ENCODE data around the gene FGF10. TPM values are rescaled to one million over a fixed set of nuclear protein-coding genes. Genes with fewer than 3 reads are reported as not detected.

Gene FGF10
- total RNA-seq, 1 donor from 2014 or later: 2.7 TPM

- DNase-seq: no peak
- H3K27ac ChIP-seq: no peak overlapping the region
- intact Hi-C loops (cut with DNase I): no loop called here
- no peak for TF ChIP-seq CTCF (IDR thresholded peaks at IDR 0.05)
- no peaks in the 10 kb centered on the region for H3K27me3 ChIP-seq
- no peak for ATAC-seq
- peaks cover 7% of the 10 kb centered on the region for H3K4me1 ChIP-seq
- H3K4me3 ChIP-seq: no peak overlapping the region
- no peaks in the 10 kb centered on the region for H3K9me3 ChIP-seq
- H3K36me3 ChIP-seq: no peaks in the 10 kb centered on the region
Measured at GRCh38 chr5:44356231-44356630, 33.0 kb downstream of the FGF10 start.

GRCh38 chr5:44345871-44346270 lies 43.3 kb downstream of the FGF10 start:
- no peak for DNase-seq
- no peak overlapping the region for H3K4me3 ChIP-seq
- intact Hi-C loops (cut with DNase I): no loop called here
- no peaks in the 10 kb centered on the region for H3K4me1 ChIP-seq
- no peaks in the 10 kb centered on the region for H3K36me3 ChIP-seq
- no peak for ATAC-seq
- H3K27me3 ChIP-seq: no peaks in the 10 kb centered on the region
- H3K9me3 ChIP-seq: no peaks in the 10 kb centered on the region
- no peak overlapping the region for H3K27ac ChIP-seq
- no peak for TF ChIP-seq CTCF (IDR thresholded peaks at IDR 0.05)

- Histone ChIP-seq H3K9me3 (no peaks in the 10 kb centered on the region), H3K4me1 (no peaks in the 10 kb centered on the region), H3K27ac (no peak overlapping the region), H3K4me3 (no peak overlapping the region), H3K27me3 (no peaks in the 10 kb centered on the region), H3K36me3 (no peaks in the 10 kb centered on the region)
- no peak for DNase-seq
- intact Hi-C loops (cut with DNase I): no loop called here
- no peak for TF ChIP-seq CTCF (IDR thresholded peaks at IDR 0.05)
- no peak for ATAC-seq
Measured at GRCh38 chr5:44336708-44337107, 52.5 kb downstream of the FGF10 start.

GRCh38 chr5:44334622-44335021 lies 54.6 kb downstream of the FGF10 start:
- DNase-seq (no peak), ATAC-seq (no peak)
- no peaks in the 10 kb centered on the region for H3K9me3 ChIP-seq
- H3K4me1 ChIP-seq: no peaks in the 10 kb centered on the region
- intact Hi-C loops (cut with DNase I): no loop called here
- no peaks in the 10 kb centered on the region for H3K27me3 ChIP-seq
- no peak overlapping the region for H3K4me3 ChIP-seq
- H3K36me3 ChIP-seq: no peaks in the 10 kb centered on the region
- TF ChIP-seq CTCF (IDR thresholded peaks at IDR 0.05): no peak
- H3K27ac ChIP-seq: no peak overlapping the region

- Histone ChIP-seq H3K4me3 (no peak overlapping the region), H3K27ac (peak overlapping the region; percentile 0), H3K36me3 (no peaks in the 10 kb centered on the region), H3K4me1 (no peaks in the 10 kb centered on the region), H3K9me3 (no peaks in the 10 kb centered on the region), H3K27me3 (no peaks in the 10 kb centered on the region)
- DNase-seq (no peak), ATAC-seq (peak; percentile 86)
- intact Hi-C loops (cut with DNase I): no loop called here
- peak; percentile 64 for TF ChIP-seq CTCF (IDR thresholded peaks at IDR 0.05)
Measured at GRCh38 chr5:44332285-44332971, 56.8 kb downstream of the FGF10 start.

Data from upper lobe of right lung (tissue), 1 donor.